ENCODE data around the gene SESN1.
"Not testable (repeated sequence)": the region's sequence is repeated elsewhere in the genome, so short reads cannot be mapped to it uniquely, and the experiment has no call there.

Gene SESN1

DNA sequence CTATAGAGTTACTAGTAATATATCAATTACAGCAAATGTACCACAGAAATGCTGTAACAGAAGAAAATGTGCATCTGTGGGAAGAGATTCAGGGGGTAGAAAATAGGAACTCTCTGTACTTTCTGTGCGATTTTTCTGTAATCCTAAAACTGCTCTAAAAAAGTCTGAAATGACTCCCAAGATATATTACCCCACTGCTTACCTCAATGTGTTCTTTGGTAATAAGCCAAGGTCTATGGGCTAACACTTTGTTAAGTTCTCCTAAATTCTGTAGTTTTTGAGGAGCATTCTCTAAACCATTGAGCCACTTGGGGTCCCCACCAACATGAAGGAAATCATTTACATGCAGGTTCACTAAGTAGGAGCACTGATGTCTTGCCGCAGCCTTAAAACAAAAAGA lies 94.4 kb downstream of the SESN1 start:
- DNase-seq (ENCODE audit: low read depth): peak; percentile 6

DNA sequence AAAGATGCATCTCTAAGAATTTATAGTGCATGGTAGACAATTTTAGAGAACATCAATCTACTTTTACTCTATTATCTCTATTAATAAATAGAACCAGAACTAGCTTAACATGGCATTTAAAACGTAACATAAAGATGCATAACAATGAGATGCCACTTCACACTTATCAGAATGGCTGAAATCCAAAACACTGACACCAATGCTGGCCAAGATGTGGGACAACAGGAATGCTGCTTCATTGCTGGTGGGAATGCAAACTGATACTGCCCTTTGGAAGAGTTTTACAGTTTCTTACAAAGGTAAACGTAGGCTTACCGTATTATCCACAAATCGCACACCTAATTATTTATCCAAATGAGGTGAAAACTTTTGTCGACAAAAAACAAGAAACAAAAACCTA lies 95.2 kb downstream of the SESN1 start:
- no peak for DNase-seq (ENCODE audit: low read depth)

DNA sequence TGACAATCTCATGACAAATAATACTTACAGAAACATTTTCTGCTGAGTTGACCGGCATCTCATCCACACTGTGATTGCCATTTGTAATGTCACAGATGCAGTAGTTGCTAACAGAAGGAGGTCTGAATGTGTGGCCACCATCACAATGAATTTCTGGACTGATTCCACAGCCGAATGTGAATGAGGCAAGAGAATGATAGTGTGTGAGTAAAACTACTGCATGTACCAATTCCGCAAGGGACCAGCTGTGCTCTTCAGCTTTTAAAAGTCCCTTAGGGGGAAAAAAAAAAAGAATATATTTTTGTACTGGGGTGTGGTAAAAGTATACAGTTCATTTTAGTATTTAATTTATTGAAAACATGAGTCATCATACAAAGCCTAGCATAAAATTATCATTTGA lies 96.2 kb downstream of the SESN1 start:
- no peak for DNase-seq (ENCODE audit: low read depth)

DNA sequence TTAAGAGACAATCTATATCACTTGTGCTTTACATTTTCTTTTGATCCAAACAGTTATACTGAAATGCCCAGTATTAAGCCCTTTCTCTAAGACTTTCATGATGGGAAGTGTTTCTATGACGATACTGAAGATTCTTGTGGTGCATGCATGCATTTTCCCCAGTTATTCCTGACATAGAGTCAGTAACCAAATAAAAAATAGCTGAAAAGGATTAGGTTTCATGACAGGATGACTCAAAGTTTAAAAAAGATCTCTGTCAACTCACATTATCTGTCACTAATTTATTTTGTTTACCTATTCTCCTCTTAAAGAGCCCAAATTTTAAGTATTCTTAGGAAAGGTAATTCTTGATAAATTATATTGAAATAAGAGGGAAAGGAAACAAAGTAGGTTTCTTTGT lies 98.4 kb downstream of the SESN1 start:
- DNase-seq (ENCODE audit: low read depth): no peak

DNA sequence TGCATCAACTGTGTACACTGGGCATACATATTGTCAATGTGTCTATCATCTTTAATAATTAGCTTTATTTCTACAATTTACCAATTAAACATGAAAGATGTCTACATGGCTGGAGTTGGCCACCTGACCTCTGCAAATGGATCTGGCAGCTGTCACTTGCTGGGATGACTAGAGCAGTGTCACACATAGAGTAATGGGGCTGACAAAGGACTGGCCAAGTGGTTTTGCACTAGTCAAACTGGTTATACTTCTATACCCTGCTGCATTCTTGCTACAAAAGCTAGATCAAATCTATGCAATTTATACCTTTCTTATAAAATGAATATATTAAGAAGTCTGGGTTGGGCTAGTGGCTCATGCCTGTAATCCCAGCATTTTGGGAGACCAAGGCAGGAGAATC lies 99.3 kb downstream of the SESN1 start:
- DNase-seq (ENCODE audit: low read depth): no peak

DNA sequence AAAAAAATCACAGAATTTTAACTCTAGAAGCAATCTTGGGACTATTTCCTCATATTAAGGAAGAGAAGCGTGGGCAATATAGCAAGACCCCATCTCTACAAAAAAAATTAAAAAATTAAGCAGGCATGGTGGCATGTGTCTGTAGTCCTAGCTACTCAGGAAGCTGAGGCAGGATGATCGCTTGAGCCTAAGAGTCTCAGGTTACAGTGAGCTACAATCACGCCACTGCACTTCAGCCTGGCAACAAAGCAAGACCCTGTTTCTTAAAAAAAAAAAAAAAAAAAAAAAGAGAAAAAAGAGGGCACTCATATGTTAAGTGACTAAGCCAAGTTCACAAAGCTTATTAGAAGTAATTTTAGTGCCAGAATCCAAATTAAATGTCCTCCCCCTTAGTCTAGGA lies 100.8 kb downstream of the SESN1 start:
- no peak for DNase-seq (ENCODE audit: low read depth)

DNA sequence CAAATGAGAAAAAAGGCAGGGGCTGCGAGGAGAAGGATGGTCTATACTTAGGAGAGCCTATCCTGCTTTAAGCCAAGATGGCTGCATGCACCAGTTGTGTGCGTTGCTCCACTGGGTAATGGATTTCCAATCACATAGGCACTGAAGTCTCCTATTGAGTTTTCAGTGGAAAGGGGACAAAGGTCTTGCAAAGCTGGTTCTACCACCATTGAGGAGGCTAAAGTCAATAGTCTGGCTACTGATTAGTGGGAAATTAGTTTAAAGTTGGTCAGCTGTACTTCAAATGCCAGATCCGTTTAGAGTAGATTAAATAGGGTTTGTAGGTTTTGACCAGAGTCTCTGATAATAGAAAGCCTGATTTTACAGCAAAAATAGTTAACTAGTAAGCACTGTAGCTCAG lies 104.9 kb downstream of the SESN1 start:
- no peak for DNase-seq (ENCODE audit: low read depth)

DNA sequence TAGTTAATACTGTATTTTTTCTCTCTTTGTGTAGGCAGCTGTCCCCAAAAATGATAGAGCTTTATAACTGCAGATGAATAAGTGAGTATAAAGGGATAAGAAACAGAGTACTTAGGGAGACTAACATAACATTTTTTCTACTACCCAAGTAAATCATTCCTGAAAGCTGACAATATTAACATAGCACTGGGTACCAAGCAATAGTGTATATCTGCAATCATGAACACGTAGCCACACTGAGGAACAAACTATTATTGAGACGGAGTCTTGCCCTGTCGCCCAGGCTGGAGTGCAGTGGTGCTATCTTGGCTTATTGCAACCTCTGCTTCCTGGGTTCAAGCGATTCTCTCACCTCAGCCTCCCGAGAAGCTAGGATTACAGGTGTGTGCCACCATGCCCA lies 105.9 kb downstream of the SESN1 start:
- DNase-seq (ENCODE audit: low read depth): no peak

DNA sequence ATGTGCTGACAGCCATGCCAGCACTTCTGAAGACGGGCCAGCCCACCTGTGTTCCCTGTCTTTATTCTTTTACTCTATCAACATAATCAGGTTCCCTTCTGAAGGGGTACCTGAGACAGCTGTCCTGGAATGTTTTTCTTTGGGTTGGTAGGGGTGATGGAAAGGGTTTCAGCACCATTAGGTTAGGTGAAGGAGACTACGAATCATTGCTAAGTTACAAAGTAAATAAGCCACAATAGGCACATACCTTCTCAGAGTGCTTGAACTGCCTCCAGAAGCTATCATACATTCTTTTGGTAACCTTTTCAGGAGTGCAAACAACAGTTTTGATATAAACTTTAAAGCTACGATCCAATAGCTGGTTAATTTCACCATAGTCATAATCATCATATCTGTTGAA lies 106.3 kb downstream of the SESN1 start:
- no peak for DNase-seq (ENCODE audit: low read depth)

DNA sequence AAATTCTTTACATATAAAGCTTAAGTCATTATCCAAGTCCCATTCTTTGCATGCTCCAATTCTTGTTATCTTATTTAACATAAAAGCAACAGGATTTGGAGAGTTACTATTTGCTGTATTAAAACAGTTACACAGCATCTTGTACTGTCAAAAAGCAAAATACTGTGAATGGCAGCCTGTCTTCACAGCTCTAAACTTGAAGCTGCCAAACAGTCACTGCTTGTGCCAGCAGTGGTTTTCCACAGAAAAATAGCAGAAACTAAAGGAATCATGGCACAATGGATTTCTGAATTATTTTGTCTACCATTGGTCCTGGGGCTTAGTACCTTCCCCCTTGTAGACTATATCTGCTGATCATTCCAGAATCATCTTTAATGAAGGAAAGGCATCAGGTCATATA lies 107.5 kb downstream of the SESN1 start:
- no peak for DNase-seq (ENCODE audit: low read depth)

DNA sequence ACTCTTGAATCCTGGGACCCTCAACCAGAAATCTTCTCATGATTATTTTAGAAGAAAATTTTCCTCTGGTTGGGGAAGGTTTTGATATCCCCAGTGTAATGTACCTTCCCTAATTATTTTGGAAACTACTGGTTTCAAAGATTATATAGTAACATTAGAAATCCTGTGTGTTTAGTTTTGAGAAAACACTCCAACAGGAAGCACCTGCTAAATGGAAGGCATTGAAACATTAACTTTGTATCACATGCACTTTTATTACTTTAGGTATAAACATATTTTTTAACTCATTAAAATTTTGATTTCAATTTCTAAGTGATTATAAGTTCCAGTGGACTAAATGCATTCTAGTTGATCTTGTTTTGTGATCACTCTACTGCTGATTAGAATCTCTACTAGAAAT lies 109.3 kb downstream of the SESN1 start:
- DNase-seq (ENCODE audit: low read depth): no peak

DNA sequence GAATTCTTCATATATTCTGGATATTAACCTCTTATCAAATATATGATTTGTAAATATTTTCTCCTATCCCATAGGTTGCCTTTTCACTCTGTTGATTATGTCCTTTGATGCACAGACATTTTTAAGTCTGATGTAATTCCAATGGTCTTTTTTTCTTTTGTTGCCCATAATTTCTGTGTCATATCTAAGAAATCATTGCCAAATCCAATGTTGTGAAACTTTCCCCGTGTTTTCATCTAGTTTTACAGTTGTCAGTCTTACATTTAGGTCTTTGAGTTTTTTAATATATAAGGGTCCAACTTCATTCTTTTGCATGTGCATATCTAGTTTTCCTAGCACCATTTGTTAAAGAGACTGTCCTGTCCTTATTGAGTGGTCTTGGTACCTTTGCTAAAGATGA lies 111.5 kb downstream of the SESN1 start:
- peak; percentile 23 for DNase-seq (ENCODE audit: low read depth)

DNA sequence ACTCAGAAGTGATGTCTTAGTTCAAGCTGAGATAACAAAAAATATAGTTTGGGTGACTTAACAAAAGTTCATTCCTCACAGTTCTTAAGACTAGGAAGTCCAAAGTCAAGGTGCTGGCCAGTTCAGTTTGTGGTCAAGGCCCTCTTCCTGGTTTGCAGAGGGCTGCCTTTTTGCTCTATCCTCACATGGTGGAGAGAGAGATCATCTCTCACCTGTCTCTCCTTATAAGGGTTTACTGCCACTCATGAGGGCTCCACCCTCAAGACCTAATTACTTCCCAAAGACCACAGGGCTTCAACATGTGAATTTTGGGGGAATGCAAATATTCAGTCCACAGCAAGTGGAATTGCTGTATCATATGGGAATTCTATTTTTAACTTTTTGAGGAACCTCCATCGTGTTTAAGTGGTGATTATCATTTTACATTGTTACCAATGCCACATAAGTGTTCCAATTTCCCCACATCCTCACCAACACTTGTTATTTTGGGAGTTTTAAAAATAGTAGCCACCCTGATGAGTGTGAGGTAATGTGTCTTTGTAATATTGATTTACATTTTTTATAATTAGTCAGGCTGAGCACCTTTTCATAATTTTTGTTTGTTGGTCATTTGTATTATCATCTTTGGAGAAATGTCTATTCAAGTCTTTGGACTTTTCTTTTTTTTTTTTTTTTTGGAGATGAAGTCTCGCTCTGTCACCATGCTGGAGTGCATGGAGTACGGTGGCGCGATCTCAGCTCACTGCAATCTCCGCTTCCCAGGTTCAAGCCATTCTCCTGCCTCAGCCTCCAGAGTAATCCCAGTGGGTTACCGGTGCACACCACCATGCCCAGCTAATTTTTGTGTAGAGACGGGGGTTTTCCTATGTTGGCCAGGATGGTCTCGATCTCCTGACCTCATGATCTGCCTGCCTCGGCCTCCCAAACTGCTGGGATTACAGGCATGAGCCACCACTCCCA lies 112.2 kb downstream of the SESN1 start:
- no peak for DNase-seq (ENCODE audit: low read depth)

DNA sequence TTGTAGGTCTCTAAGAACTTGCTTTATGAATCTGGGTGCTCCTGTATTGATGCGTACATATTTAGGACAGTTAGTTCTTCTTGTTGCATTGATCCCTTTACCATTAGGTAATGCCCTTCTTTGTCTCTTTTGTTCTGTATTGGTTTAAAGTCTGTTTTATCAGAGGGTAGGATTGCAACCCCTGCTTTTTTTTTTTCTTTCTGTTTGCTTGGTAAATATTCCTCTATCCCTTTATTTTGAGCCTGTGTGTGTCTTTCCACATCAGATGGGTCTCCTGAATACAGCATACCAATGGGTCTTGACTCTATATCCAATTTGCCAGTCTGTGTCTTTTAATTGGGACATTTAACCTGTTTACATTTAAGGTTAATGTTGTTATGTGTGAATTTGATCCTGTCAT lies 116.0 kb downstream of the SESN1 start:
- not testable (repeated sequence) for DNase-seq (ENCODE audit: low read depth)

DNA sequence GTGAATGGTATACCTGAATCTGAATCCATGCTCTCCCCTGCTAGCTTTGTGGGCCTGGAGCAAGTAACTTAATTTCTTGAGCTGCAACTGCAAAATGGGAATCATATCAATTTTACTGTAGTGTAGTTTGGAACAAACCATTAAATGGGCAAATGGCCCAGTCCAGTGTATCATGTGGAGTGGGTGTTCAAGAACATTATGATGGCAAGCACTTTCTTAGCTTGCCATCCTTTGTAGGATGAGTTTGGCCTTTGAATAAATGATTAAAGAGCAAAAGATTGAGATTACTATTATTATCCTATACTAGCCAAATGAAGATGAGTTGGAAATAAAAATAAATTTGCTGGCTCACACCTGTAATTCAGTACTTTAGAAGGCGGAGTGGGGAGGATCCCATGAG lies 120.4 kb downstream of the SESN1 start:
- no peak for DNase-seq (ENCODE audit: low read depth)

DNA sequence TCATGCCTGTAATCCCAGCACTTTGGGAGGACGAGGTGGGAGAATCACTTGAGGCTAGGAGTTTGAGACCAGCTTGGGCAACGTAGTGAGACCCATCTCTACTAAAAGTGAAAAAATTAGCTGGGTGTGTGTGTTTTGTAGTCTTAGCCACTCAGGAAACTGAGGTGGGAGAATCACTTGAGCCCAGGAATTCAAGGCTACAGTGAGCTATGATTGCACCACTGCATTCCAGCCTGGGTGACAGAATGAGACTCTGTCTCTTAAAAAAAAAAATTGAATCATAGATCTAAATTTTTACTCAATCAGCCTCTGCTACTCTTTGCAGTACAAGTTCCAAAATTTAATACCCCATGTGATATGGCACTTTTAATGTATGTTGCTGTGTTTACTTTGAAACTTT lies 124.9 kb downstream of the SESN1 start:
- no peak for DNase-seq (ENCODE audit: low read depth)

DNA sequence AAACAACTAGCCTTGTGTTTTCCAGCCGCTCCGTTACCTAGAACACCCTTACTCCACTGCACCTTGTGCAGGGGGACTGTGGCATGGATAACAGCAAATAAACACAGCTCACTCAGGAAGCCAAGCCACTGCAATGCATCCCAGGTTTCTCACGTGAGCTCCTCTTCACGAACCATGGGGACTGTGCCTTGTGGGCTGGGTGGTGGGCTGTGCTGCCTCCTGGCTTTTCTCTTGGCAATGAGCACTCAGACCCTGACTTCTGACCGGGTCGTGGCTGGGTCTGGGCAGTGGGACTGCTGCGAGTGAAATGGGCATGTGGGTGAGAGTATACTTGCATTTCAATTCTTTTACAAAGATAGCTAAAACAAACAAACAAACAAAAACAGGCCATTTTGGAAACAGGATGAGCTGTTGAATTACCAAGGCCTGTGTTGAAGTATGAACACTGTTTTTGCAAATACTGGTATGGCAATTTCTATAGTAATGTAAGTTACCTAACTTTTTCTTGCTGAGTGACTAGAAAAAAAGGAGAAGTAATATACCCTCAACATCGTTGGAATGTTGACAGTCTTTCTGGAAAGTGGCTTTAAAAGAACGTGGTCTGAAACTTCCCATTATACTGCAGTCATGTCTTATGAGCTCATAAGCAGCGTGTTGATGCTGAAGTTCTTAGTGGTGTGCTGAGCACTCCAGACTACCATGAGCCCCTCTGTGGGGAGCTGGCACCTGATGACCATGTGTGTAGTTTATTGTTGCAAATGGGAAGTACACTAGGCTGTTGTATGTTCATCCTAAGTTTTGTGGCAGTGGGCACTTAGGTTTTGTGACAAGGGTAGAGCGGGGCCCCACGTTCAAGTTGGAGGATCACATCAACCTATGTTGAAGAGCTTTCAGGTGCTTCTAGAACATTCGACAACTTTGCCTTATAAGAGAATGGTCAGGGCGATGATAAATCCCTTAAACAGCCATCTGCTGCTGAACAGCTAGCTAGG lies 126.0 kb downstream of the SESN1 start:
- no peak for DNase-seq (ENCODE audit: low read depth)

DNA sequence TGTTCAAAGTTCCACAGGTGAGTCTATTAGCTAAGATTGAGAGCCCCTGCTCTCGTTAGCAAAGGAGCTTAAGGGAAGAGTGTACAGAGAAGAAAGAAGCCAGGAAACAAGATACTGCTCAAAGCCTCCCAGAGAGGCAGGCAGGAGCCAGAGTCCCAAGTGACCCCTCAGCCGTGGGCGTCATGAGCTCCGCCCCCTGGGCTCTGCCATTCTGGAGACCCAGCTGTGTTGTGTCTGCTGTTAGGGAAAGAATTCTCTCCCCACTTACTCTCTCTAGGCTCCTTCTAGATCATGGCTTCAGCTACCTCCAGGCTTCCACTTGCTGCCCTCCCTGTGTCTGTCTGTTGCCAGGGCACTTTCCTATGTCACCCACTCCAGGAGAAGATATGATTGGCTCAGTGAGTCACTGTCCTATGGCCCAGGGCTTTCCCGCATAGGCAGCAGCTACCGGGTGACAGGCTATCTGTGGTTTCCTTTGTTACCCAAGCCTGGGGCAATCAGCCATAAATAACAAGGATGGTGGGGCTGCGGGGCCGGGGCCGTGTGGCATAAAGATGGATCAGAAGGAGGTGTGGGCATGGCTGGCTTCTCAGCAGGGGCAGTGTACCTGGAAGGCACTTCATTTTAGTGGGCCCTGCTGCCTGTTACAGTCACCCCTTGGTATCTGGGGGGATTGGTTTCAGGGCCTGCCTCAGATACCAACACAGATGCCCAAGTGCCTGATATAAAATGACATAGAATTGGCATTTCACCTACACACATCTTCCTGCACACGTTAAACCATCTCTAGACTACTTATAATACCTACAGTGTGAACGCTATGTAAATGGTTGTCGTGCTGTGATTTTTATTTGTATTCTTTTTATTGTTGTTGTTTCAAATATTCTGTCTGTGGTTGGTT lies 127.5 kb downstream of the SESN1 start:
- DNase-seq (ENCODE audit: low read depth): peak; percentile 51

DNA sequence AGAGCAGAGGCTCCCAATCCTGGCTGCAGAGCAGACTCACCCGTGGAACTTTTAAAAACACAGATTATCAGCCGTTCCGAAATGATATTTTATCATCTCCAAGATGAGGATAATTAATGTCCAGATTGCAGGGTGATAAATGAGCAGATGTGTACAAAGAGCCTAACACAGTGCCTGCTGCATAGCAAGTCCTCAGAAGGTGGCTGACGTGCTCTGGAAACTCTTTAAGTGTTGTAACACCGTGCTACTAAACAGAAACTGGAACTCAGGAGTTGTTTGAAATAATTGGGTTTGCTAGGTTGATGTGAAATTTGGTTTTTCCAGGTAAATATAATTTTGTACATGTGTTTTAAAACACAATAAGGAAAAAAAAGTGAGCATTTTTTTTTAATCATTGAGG lies 128.4 kb downstream of the SESN1 start:
- no peak for DNase-seq (ENCODE audit: low read depth)

DNA sequence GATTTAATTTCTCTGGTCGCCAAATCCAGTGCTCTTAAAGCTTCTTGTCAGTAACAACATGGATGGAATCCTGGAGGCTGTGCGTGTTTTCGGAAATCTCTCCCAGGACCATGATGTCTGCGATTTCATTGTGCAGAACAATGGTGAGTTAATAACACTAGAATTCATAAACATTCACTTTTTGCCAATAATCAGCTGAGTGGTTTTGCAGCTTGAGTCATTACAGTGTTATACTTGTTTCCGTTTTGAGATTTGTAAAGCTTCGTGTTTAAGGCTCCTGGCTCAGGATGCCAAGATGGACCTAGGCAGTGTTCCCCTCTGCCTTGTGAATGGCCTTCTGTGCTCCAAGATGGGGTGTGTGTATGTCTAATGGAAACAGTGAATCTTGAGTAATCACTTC lies 132.7 kb downstream of the SESN1 start:
- DNase-seq (ENCODE audit: low read depth): peak; percentile 91

DNA sequence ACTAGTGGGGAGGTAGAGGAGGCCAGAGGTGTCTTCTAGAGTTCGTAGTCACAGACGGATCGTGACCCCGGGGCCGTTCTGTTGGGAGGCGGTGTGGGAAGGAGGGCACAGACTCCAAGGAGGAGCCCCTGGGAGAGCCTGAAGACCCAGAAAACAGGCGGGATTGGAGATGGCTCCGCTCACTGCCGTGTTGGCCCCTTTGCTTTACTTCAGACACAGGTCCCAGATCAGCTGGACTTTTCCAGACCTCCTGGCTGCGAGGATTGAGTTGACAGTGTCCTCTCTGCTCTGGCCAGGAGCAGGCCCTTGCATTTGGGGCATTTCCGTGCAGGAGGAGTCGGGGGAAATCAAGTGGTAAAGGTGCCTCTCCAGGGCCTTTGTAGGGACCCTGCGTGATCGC lies 133.6 kb downstream of the SESN1 start:
- DNase-seq (ENCODE audit: low read depth): no peak

DNA sequence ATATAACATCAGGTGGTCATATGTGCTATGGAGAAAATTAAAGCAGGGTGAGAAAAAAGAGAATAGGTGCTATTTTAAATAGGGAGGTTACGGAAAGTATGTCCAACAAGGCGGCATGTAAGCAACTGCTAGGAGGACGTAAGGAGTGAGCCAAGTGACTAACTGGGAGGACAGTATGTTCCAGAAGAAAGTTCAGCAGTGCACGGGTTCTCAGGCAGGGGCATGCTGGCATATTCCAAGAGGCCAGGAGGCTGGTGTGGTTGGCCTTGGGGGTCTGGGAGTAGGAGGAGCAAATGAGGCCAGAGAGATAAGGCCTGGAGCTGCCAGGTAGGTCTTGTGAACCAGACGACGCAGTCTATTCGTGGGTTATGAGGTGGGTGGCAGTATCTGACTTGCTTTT lies 134.0 kb downstream of the SESN1 start:
- DNase-seq (ENCODE audit: low read depth): peak; percentile 53

Measured in fibroblast of gingiva (primary cell).